ENCODE data around the gene GKN2.

GRCh38 chr2:68907232-68907919 lies 45.3 kb downstream of the GKN2 start:
- TF ChIP-seq CTCF (conservative IDR thresholded peaks at IDR 0.05; ENCODE audit: low read length), result no peak
- no peak for TF ChIP-seq EZH2phosphoT487 (IDR thresholded peaks at IDR 0.05; ENCODE audit: borderline replicate concordance, low read depth, low read length)
